ENCODE data around the gene TCIRG1. TPM values are rescaled to one million over a fixed set of nuclear protein-coding genes. Genes with fewer than 3 reads are reported as not detected.

TCIRG1 gene
- total RNA-seq, 1 donor from 2014 or later = 156 TPM

DNA sequence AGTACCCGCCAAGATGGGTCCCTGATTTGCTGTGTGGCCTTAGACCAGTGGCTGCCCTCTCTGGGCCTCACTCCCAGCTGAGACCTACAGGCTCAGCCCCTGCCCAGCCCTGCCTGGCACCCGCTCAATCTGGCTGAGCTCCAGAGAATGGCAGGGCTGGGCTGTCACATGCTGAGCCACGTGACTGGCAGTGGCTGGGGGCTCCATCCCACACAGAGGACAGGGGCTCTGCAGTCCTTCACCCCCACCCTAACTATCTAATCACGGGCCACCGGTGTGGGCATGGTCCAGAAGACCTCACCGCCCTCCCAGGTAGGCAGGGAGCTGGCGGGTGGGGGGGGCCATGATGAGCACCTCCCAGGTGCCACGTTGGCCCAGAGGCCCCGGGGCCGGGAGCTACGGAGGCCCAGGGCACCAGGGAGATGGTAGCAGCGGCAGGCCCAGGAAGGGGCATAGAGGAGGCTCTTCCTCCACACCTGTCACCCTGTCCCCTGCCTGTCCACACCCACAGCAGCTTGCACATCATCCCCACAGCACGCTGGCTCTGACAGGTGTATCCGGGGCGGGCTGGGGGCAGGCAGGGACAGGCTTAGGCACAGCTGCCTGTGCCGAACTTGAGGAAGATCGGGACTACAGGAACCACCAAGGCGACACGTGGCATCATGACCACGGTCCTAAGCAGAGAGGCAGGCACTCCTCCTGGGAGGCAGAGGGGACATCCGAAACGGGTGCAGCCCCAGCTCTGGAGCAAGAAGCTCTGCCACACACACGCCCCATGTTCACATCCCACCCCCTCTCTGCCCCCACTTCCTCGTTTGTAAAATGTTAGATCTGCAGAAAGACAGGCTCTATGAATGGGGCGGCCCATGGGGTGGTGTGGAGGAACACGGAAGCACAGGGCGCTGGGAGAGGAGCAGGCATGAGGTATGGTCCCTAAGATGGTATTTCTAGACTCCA, 30.2 kb upstream of the TCIRG1 start:
- TF ChIP-seq, protein P1, sequence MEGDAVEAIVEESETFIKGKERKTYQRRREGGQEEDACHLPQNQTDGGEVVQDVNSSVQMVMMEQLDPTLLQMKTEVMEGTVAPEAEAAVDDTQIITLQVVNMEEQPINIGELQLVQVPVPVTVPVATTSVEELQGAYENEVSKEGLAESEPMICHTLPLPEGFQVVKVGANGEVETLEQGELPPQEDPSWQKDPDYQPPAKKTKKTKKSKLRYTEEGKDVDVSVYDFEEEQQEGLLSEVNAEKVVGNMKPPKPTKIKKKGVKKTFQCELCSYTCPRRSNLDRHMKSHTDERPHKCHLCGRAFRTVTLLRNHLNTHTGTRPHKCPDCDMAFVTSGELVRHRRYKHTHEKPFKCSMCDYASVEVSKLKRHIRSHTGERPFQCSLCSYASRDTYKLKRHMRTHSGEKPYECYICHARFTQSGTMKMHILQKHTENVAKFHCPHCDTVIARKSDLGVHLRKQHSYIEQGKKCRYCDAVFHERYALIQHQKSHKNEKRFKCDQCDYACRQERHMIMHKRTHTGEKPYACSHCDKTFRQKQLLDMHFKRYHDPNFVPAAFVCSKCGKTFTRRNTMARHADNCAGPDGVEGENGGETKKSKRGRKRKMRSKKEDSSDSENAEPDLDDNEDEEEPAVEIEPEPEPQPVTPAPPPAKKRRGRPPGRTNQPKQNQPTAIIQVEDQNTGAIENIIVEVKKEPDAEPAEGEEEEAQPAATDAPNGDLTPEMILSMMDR (conservative IDR thresholded peaks at IDR 0.05; ENCODE audit: low read depth, low read length) = no peak
- DNase-seq (ENCODE audit: low read depth) = no peak
- H3K4me3 ChIP-seq (ENCODE audit: low read depth, low read length) = no peak overlapping the region

DNA sequence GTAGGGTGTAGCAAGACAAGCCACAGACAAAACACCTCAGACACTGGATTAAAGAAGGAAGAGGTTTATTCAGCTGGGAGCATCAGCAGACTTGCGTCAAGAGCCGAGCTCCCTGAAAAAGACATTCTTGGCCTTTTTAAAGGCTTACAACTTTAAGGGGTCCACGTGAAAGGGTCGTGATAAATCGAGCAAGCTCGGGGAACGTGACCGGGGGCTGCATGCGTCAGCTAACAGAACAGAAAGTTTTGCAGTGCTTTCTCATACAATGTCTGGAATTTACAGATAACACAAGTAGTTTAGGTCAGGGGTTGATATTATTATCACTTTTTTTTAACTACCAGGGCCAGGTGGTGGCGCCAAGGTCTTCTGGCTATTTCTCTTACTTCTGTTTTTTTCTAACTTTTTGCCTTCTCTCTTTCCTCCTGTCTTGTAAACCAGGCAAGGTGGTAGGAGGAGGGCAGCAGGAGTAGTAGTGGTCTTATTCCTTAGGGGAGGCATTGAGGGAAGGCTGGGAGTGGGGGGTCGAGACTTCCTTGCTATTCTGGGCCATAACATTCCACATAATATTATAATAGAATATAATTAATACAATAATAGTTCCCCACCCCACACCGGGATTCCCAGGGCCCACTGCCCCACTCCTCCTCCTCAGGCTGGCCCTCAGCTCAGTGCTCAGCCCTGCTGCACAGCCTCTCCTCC, 29.3 kb upstream of the TCIRG1 start:
- TF ChIP-seq, protein P1 (conservative IDR thresholded peaks at IDR 0.05; ENCODE audit: low read depth, low read length) = peak; percentile 53
- no peak for DNase-seq (ENCODE audit: low read depth)
- H3K4me3 ChIP-seq (ENCODE audit: low read depth, low read length) = peak overlapping the region; percentile 63

DNA sequence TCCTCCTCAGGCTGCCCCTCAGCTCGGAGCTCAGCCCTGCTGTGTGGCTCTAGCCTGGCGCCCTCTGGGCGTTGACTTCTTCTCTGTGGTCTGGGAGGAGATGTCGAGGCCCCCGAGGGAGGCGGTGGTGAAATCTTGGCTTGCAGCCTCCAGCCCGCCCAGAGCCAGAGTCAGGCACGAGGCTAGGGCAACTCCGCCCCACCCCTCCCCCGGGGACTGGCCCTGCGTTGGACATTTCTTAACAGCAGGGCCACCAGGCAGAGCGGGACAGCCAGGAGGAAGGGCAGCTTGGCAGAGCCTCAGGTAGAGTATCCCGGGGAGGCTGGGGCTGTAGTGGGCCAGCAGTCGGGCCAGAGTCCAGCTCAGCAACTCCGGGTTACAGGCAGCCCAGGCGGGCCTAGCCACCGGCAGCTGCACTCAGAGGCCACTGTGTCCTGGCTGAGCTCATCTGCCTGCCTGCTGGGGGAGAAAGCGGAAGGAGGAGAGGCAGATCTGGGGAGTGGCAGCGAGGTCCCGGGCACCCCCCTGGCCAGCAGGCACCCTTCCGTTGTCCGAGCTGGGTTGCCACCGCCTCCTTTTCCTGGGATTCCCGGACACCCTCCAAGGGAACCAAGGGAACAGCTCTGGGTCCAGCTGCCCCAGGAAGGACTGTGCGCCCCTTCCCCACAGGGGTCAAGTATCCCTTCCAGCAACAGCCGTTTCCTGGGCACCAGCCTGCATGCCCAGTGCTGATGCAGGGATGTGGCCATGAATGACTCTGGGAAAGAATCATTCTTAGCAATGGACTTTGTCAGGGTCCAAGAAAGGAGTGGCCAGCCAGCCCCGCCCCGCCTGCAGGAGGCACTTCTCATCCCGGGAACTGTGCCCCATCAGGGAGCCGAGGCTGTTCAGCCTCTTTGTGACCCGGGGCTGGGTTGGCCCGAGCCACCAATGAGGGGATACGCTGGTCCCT, 28.5 kb upstream of the TCIRG1 start, which contains the start of gene ALDH3B1:
TSS of gene ALDH3B1 (plus strand) at position 238 of the 952 bp plus-strand sequence. CDS start 4,971 bp downstream, outside the sequence.
- no peak for DNase-seq (ENCODE audit: low read depth)
- H3K4me3 ChIP-seq (ENCODE audit: low read depth, low read length) = peak within 1 kb of the TSS; percentile 63
- TF ChIP-seq, protein P1 (conservative IDR thresholded peaks at IDR 0.05; ENCODE audit: low read depth, low read length) = no peak

DNA sequence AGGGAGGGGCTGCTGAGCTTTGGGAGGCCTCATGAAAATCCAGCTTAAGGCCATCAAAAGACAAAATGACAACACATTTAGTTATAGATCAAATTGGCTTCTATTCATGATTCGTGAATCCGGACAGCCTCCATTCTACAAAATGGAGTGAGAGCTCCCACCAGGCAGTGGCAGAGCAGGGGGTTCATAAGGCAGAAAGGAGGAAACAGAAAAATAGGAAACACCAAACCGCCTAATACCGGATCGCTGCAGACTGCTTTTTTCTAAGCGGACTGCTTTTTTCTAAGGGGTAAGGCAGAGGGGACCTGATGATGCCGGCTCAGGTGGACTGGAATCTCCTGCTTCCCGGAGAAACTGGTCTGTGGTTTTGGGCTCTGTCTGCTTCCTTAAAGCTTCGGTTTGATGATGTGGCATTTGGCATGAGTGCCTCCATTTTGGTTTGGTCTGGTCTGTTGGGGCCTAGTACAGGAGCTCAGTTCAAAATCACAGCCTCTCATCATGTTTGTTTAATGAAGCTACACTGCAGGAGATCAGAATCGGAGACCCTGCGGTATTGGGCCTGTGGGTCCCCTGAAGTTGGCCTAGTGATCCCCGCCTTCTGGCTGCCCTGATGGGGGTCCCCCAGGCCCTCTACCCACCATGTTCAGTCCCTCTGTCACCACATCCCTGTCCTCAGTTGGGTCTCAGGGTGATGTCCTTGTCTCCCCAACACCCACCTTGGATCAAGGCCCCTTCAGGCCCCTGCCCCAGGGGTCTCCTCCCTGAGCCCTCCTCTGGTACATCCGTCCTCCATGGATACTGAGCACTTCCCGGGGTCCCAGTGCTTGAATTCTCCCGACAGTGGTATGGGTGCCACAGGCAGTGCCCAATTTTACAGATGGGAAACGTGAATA, 27.5 kb upstream of the TCIRG1 start:
- H3K4me3 ChIP-seq (ENCODE audit: low read depth, low read length) = peak overlapping the region; percentile 63
- no peak for DNase-seq (ENCODE audit: low read depth)
- TF ChIP-seq, protein P1 (conservative IDR thresholded peaks at IDR 0.05; ENCODE audit: low read depth, low read length) = no peak

DNA sequence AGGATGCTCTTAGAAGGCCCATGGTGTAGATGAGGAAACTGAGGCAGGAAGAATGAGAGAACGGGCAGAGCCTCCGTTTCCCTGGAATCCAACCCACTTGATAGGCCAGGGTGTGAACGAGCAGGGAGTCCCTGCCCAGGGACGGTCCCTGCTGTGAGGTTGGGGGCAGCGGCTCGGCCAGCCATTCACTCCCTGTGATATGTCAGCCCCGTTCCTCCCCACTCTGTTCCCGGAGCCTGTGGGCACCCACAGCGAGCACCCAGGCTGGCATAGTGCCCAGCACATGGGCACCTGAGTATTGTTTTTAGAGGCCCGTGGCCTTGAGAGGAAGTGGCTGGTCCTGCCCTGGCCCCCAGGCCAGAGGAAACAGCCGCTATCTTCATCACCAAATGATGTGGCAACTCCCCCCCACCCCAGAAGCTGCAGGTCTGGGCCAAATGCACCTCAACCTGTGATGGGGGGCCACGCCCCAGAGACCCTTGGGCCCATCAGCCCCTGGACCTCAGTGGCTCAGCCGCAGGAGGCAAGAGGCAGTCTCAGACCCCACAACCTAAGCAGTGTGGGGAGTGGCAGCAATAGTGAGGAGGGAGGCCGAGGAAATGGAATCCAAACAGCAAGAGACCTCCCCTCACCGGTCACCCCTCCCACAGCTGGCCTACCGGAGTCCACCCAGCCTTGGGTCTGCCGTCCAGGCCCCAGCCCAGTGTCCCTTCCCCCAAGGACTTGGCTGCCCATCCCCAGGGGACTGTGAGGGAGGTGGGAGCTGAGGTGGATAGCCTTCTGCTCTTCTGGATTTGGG, 26.6 kb upstream of the TCIRG1 start:
- no peak overlapping the region for H3K4me3 ChIP-seq (ENCODE audit: low read depth, low read length)
- TF ChIP-seq, protein P1 (conservative IDR thresholded peaks at IDR 0.05; ENCODE audit: low read depth, low read length) = no peak
- DNase-seq (ENCODE audit: low read depth) = no peak
